Fibroblast of skin of right quadriceps (primary cell): Measurements from ENCODE around the gene BLOC1S5.
"Not testable (repeated sequence)": the region's sequence is repeated elsewhere in the genome, so short reads cannot be mapped to it uniquely, and the experiment has no call there.

ENCODE experiments used
- DNase-seq: peaks from one replicate; pipeline ENCODE4 v3.0.0-alpha.2; 2013

The BLOC1S5 gene

GRCh38 chr6:7992002-7992815 lies 72.0 kb downstream of the BLOC1S5 start:
- DNase-seq: peak; percentile 81

DNA sequence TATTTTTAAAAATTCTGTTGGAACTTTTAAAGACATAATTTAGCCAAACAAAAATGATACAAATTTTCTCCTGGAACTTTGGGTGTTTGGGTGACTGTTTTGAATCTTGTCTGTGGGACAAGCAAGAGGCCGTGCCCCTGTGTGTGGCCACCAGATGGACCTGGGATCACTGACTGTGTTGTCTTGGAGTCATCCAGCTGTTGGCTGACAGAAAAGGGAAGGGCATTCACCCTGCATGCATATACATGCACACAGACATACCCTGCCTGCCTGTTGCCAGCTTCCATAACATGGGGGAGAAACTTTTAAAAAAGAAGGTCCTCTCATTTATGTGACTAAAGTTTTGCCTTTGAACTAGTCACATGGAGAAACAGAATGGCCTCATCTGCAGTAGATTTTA lies 72.7 kb downstream of the BLOC1S5 start:
- no peak for DNase-seq

- DNase-seq: no peak
These were observed 78.0 kb downstream of the BLOC1S5 start for GRCh38 chr6:7986219-7986618.

GRCh38 chr6:7983967-7984366 lies 80.2 kb downstream of the BLOC1S5 start:
- DNase-seq: not testable (repeated sequence)

GRCh38 chr6:7979831-7980230 lies 84.4 kb downstream of the BLOC1S5 start:
- DNase-seq: no peak

DNA sequence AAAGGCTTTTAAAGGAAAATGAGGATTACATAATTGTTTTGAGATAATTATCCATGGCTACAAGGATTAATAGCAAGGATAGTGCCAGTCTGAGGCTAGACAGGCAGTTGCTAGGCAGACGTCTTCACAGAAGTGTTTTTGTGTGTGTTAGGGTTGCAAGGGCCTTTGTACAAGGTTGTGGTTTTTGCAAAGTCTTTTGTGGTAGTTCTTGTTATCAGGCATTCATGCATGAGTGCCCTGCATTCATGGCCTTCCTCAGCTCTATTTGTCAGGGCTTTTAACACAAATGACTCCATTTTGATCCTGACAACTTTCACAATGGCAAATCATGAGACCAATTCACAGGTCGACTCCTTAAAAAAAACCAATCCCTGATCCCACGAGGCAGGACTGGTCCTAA lies 85.5 kb downstream of the BLOC1S5 start:
- no peak for DNase-seq

GRCh38 chr6:7976485-7977056 lies 87.6 kb downstream of the BLOC1S5 start:
- DNase-seq: no peak

- DNase-seq: no peak
These were observed 88.4 kb downstream of the BLOC1S5 start for GRCh38 chr6:7975764-7976146.

DNA sequence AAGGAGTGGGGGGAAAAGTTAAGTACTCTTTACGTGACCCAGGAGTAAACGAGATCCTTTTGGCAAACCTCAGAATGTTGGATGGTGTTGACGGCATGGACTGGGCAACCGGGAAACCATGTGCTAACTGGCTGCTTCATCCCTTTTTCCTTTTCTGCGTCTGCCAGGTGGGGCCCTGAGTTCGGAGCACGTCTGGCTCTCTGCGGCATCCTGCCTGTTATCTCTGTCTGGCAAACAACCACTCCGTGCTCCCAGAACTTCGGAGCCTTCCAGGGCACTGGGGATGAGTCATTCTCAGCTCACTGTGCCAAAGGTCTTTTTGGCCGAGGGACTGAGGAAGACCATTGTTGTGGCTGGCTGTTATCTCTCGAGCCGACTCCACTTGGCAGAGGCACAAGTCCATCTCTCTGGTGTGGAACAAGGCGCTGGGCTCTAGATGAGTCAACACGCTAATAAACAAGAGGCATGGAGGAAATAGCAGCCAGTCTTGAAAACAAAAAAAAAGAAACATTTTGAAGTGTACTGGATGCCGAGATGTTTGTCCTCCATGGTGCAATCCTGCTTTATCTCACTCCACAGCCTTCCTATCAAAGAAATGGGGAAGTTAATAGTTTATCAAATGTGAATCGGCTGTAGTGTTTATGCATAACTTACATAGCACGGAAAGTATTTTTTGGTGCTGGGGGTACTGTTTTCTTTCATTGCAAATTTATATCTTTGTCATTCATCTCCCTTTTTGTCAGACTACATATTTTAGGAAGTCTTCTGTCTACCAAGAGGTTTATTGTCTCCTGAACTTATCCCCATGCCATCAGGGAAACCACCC lies 89.0 kb downstream of the BLOC1S5 start:
- DNase-seq: peak; percentile 67

- no peak for DNase-seq
These were observed 89.6 kb downstream of the BLOC1S5 start for GRCh38 chr6:7974565-7974937.

DNA sequence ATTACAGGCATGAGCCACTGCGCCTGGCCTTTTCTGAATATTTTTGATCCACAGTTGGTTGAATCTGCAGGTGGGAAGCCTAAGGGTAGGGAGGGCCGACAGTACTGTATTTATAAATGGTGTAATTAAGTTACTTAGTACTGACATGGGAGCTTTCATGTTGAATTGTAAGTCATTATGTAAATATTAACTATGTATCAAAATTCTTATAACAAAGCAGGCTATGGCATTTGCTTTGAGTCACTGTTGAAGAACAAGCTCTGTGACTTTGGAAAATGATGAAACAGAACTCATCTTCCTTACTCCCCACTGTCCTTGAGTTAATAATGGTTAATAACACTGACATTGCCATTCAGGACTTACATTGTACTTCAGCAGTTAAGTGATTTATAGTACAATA lies 90.6 kb downstream of the BLOC1S5 start:
- DNase-seq: no peak

DNA sequence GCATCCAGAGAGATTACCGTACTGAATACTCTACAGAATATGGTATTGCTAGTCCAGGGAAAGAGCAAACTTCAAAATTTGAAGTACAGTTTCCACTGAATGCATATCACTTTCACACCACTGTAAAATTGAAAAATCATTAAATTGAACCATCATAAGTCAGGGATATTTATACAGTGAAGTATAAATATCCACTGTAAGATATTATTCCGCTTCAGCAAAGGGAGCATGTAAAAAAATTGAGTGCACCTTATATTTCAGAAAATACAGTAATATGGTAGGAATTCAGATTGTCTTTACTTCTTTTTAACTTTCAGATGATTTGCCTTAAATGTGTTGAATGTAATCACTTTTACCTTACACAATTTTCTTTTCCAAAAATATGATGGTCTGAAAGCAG lies 92.7 kb downstream of the BLOC1S5 start:
- DNase-seq: no peak

DNA sequence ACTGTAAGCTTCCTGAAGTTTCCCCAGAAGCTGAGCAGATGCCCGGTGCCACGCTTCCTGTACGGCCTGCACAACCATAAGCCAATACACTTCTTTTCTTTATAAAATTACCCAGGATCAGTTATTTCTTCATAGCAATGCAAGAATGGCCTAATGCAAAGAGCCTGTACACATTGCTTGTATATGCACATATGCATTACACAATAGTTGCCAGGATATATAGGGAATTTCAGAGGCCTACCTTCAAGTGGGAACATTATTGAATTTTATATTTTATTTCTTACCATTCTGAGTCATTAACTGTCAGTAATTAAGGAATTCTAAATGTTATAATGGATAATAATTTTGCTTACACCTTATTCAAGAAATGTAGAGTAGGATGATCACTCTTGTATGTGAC lies 93.6 kb downstream of the BLOC1S5 start:
- no peak for DNase-seq
